GM23338 (cell line): ENCODE data around the gene TAOK1. TPM values are rescaled to one million over a fixed set of nuclear protein-coding genes. Genes with fewer than 3 reads are reported as not detected.

Experiments
- ATAC-seq: fragments of 200-7000 bp; cut with Tn5 transposase; 3 replicates; pipeline ENCODE4 v1.9.1; 2020
- DNase-seq: peaks from one replicate; pipeline ENCODE4 v3.0.0-alpha.2; 2015; ENCODE audit warnings: low spot score
- H2AFZ ChIP-seq: fragments of 200-600 bp; sonication (generic); 2 replicates; pipeline ENCODE4 v1.8.0; 2016; ENCODE audit warnings: antibody characterized with exemption, mild to moderate bottlenecking, moderate library complexity
- H3F3A ChIP-seq: fragments of 200-600 bp; sonication (generic); replicated peaks from 2 replicates; pipeline ENCODE4 v1.8.0; 2017; ENCODE audit warnings: antibody characterized with exemption, mixed run types, low read depth
- H3K27ac ChIP-seq: fragments of 200-600 bp; sonication (generic); 2 replicates; pipeline ENCODE4 v1.6.1; 2016; ENCODE audit warnings: low read depth
- H3K27me3 ChIP-seq: fragments of 200-600 bp; sonication (generic); 2 replicates; pipeline ENCODE4 v1.8.0; 2016; ENCODE audit warnings: mild to moderate bottlenecking, mixed run types, moderate library complexity; ENCODE audit not compliant: insufficient read depth
- H3K36me3 ChIP-seq: fragments of 200-600 bp; sonication (generic); 2 replicates; pipeline ENCODE4 v1.8.0; 2016; ENCODE audit warnings: mild to moderate bottlenecking; ENCODE audit not compliant: insufficient read depth
- H3K4me1 ChIP-seq: fragments of 200-600 bp; sonication (generic); 2 replicates; pipeline ENCODE4 v1.8.0; 2016; ENCODE audit warnings: mild to moderate bottlenecking, moderate library complexity; ENCODE audit not compliant: insufficient read depth
- H3K4me2 ChIP-seq: fragments of 200-600 bp; sonication (generic); 2 replicates; pipeline ENCODE4 v1.7.1; 2017; ENCODE audit warnings: mixed run types
- H3K4me3 ChIP-seq: fragments of 200-600 bp; sonication (generic); 2 replicates; pipeline ENCODE4 v1.6.1; 2016; ENCODE audit warnings: mixed run types
- H3K79me2 ChIP-seq: fragments of 200-600 bp; sonication (generic); replicated peaks from 2 replicates; pipeline ENCODE4 v1.8.0; 2017; ENCODE audit warnings: mild to moderate bottlenecking; ENCODE audit not compliant: insufficient read depth
- H3K9me2 ChIP-seq: fragments of 200-600 bp; sonication (generic); 2 replicates; pipeline ENCODE4 v1.8.0; 2017; ENCODE audit not compliant: insufficient read depth
- H4K20me1 ChIP-seq: fragments of 200-600 bp; sonication (generic); replicated peaks from 2 replicates; pipeline ENCODE4 v1.8.0; 2017; ENCODE audit warnings: mild to moderate bottlenecking; ENCODE audit not compliant: insufficient read depth
- H3K27ac Mint-ChIP-seq: 2 replicates; pipeline ENCODE4 v1.8.0; 2020; ENCODE audit warnings: inconsistent platforms, mild to moderate bottlenecking, moderate library complexity, mixed read lengths
- H3K27me3 Mint-ChIP-seq: 3 replicates; pipeline ENCODE4 v1.8.0; 2022; ENCODE audit warnings: low read depth, mild to moderate bottlenecking, moderate library complexity, mixed read lengths, inconsistent platforms; ENCODE audit not compliant: insufficient read depth, poor library complexity
- H3K36me3 Mint-ChIP-seq: 3 replicates; pipeline ENCODE4 v1.8.0; 2021; ENCODE audit warnings: low read depth, mild to moderate bottlenecking, inconsistent platforms, moderate library complexity, mixed read lengths
- H3K4me1 Mint-ChIP-seq: 3 replicates; pipeline ENCODE4 v1.8.0; 2020; ENCODE audit warnings: mild to moderate bottlenecking, inconsistent platforms, mixed read lengths
- H3K4me3 Mint-ChIP-seq: 3 replicates; pipeline ENCODE4 v1.8.0; 2021; ENCODE audit warnings: moderate library complexity, mild to moderate bottlenecking, inconsistent platforms, mixed read lengths
- H3K9me3 Mint-ChIP-seq: 3 replicates; pipeline ENCODE4 v1.8.0; 2020; ENCODE audit warnings: moderate library complexity, mild to moderate bottlenecking, inconsistent platforms, mixed read lengths
- NANOG ChIP-seq: IDR thresholded peaks from 2 replicates; pipeline ENCODE4 v1.6.1; 2016; ENCODE audit warnings: antibody characterized with exemption, borderline replicate concordance
- ZNF114 ChIP-seq: fragments of 250-450 bp; sonication (Bioruptor Pico); IDR thresholded peaks from 2 replicates; pipeline ENCODE4 v1.5.0; 2020; ENCODE audit warnings: mild to moderate bottlenecking, moderate library complexity
- polyA plus RNA-seq: library from polyadenylated mRNA; unstranded; fragments of >200 nt; fragmentation: Nextera tagmentation; extraction: Ambion mirVana; gene quantifications from 2 replicates; pipeline ENCODE4 v1.2.1, GENCODE V29; 2016
- total RNA-seq: library from RNA; depleted of rRNA; stranded (reverse); fragments of >200 nt; shearing (Covaris generic); gene quantifications from 2 replicates; pipeline ENCODE4 v1.2.3, GENCODE V29; 2014
- TF ChIP-seq, protein P1 (sequence below), 2 experiments: fragments of 200-600 bp in 1 of 2; sonication (generic) in 1 of 2; conservative IDR thresholded peaks; 2 replicates each; pipeline versions ENCODE4 v1.5.1 to v1.6.1; 2016 to 2017; ENCODE audit warnings: antibody characterized with exemption in 2 of 2, low read depth in 2 of 2, mild to moderate bottlenecking in 2 of 2, moderate library complexity in 1 of 2
- TF ChIP-seq, protein P2 (sequence below): IDR thresholded peaks from one replicate; pipeline ENCODE4 v1.6.1; 2018; ENCODE audit warnings: antibody characterized with exemption; ENCODE audit not compliant: unreplicated experiment
- TF ChIP-seq, protein P3 (sequence below): fragments of 250-450 bp; sonication (Bioruptor Pico); IDR thresholded peaks from 2 replicates; pipeline ENCODE4 v1.5.0; 2020; ENCODE audit warnings: mild to moderate bottlenecking, moderate library complexity

The TAOK1 gene
- total and polyA plus RNA-seq, 2 experiments from 2014 or later, result 19.4 to 69.8 TPM

DNA sequence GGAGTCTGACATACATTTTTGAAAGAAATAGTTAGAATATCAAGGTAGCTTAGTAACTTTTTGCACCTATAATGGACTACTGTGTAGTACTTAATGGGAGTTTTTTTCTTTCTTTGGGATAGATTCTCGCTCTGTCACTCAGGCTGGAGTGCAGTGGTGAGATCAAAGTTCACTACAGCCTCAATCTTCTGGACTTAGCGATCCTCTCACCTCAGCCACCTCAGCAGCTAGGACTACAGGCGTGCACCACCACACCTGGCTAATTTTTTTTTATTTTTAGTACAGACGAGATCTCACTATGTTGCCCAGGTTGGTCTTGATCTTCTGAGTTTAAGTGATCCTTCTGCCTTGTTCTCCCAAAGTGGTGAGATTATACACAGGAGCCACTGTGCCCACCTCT is 9.5 kb downstream of the TAOK1 start:
- Histone ChIP-seq H3F3A (no peaks in the 10 kb centered on the region), H3K4me3 (no peak overlapping the region), H3K27me3 (no peaks in the 10 kb centered on the region), H3K79me2 (peaks cover 100% of the 10 kb centered on the region), H2AFZ (no peak overlapping the region), H3K36me3 (no peaks in the 10 kb centered on the region), H3K4me1 (no peaks in the 10 kb centered on the region), H3K9me2 (no peaks in the 10 kb centered on the region), H4K20me1 (peaks cover 41% of the 10 kb centered on the region), H3K27ac (no peak overlapping the region), H3K4me2 (no peak overlapping the region)
- Mint-ChIP-seq H3K36me3 (peaks cover 29% of the 10 kb centered on the region), H3K4me1 (no peaks in the 10 kb centered on the region), H3K27ac (no peak overlapping the region), H3K9me3 (no peaks in the 10 kb centered on the region), H3K4me3 (no peak overlapping the region), H3K27me3 (peaks cover 3% of the 10 kb centered on the region)
- ATAC-seq, result no peak
- DNase-seq, result no peak
- TF ChIP-seq, protein P1, sequence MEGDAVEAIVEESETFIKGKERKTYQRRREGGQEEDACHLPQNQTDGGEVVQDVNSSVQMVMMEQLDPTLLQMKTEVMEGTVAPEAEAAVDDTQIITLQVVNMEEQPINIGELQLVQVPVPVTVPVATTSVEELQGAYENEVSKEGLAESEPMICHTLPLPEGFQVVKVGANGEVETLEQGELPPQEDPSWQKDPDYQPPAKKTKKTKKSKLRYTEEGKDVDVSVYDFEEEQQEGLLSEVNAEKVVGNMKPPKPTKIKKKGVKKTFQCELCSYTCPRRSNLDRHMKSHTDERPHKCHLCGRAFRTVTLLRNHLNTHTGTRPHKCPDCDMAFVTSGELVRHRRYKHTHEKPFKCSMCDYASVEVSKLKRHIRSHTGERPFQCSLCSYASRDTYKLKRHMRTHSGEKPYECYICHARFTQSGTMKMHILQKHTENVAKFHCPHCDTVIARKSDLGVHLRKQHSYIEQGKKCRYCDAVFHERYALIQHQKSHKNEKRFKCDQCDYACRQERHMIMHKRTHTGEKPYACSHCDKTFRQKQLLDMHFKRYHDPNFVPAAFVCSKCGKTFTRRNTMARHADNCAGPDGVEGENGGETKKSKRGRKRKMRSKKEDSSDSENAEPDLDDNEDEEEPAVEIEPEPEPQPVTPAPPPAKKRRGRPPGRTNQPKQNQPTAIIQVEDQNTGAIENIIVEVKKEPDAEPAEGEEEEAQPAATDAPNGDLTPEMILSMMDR (conservative IDR thresholded peaks at IDR 0.05; ENCODE audit: low read depth in 2 of 2), result no peak

DNA sequence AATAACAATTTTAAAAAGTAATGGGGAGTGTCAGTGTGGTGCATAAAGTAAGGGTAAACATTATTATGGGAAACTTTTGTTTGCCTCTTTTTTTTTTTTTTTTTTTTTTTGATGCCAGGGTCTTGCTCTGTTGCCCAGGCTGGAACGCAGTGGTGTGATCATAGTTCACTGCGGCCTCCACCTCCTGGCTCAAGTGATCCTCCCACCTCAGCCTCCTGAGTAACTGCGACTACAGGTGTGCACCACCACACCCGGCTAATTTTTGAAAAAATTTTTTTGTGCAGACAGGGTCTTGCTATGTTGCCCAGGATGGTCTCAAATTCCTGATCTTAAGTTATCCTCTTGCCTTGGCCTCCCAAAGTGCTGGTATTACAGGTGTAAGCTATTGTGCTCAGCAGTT is 10.7 kb downstream of the TAOK1 start:
- H3K4me3 Mint-ChIP-seq, result no peak overlapping the region
- peaks cover 24% of the 10 kb centered on the region for H3K36me3 Mint-ChIP-seq
- DNase-seq (no peak), ATAC-seq (no peak)
- H3K4me1 ChIP-seq, result no peaks in the 10 kb centered on the region
- no peaks in the 10 kb centered on the region for H3F3A ChIP-seq
- H3K9me2 ChIP-seq, result no peaks in the 10 kb centered on the region
- H3K9me3 Mint-ChIP-seq, result no peaks in the 10 kb centered on the region
- H4K20me1 ChIP-seq, result peaks cover 41% of the 10 kb centered on the region
- H2AFZ ChIP-seq, result no peak overlapping the region
- H3K27me3 Mint-ChIP-seq, result no peaks in the 10 kb centered on the region
- TF ChIP-seq ZNF114 (CRISPR knock-in tag), result no peak
- no peak for TF ChIP-seq NANOG
- TF ChIP-seq, protein P2, sequence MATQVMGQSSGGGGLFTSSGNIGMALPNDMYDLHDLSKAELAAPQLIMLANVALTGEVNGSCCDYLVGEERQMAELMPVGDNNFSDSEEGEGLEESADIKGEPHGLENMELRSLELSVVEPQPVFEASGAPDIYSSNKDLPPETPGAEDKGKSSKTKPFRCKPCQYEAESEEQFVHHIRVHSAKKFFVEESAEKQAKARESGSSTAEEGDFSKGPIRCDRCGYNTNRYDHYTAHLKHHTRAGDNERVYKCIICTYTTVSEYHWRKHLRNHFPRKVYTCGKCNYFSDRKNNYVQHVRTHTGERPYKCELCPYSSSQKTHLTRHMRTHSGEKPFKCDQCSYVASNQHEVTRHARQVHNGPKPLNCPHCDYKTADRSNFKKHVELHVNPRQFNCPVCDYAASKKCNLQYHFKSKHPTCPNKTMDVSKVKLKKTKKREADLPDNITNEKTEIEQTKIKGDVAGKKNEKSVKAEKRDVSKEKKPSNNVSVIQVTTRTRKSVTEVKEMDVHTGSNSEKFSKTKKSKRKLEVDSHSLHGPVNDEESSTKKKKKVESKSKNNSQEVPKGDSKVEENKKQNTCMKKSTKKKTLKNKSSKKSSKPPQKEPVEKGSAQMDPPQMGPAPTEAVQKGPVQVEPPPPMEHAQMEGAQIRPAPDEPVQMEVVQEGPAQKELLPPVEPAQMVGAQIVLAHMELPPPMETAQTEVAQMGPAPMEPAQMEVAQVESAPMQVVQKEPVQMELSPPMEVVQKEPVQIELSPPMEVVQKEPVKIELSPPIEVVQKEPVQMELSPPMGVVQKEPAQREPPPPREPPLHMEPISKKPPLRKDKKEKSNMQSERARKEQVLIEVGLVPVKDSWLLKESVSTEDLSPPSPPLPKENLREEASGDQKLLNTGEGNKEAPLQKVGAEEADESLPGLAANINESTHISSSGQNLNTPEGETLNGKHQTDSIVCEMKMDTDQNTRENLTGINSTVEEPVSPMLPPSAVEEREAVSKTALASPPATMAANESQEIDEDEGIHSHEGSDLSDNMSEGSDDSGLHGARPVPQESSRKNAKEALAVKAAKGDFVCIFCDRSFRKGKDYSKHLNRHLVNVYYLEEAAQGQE, result no peak
- H3K4me3 ChIP-seq, result no peak overlapping the region
- no peak overlapping the region for H3K27ac Mint-ChIP-seq
- peaks cover 100% of the 10 kb centered on the region for H3K79me2 ChIP-seq
- H3K27ac ChIP-seq, result no peak overlapping the region
- no peak overlapping the region for H3K4me2 ChIP-seq
- no peaks in the 10 kb centered on the region for H3K27me3 ChIP-seq
- no peaks in the 10 kb centered on the region for H3K36me3 ChIP-seq
- no peaks in the 10 kb centered on the region for H3K4me1 Mint-ChIP-seq

DNA sequence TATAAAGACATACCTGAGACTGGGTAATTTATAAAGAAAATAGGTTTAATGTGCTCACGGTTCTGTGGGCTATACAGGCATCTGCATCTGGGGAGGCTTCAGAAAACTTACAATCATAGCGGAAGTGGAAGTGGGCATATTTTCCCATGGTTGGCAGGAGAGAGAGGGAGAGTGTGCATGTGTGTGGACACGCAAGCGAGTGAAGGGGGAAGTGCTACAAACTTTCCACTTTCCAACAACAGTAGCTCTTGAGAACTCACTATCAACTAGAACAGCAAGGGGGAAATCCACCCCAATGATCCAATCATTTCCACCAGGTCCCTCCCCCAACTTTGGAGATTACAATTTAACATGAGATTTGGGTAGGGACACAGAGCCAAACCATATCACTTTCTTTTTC is 11.1 kb downstream of the TAOK1 start:
- no peak overlapping the region for H3K4me3 Mint-ChIP-seq
- Histone ChIP-seq H3K79me2 (peaks cover 100% of the 10 kb centered on the region), H3K4me3 (no peak overlapping the region), H2AFZ (no peak overlapping the region), H3K36me3 (no peaks in the 10 kb centered on the region), H3K9me2 (no peaks in the 10 kb centered on the region), H3K4me2 (no peak overlapping the region), H3K4me1 (no peaks in the 10 kb centered on the region), H4K20me1 (peaks cover 41% of the 10 kb centered on the region), H3F3A (no peaks in the 10 kb centered on the region), H3K27me3 (no peaks in the 10 kb centered on the region), H3K27ac (no peak overlapping the region)
- H3K36me3 Mint-ChIP-seq, result peaks cover 24% of the 10 kb centered on the region
- DNase-seq, result no peak
- no peaks in the 10 kb centered on the region for H3K4me1 Mint-ChIP-seq
- ATAC-seq, result no peak
- no peak overlapping the region for H3K27ac Mint-ChIP-seq
- no peaks in the 10 kb centered on the region for H3K9me3 Mint-ChIP-seq
- no peaks in the 10 kb centered on the region for H3K27me3 Mint-ChIP-seq
- TF ChIP-seq, protein P3, sequence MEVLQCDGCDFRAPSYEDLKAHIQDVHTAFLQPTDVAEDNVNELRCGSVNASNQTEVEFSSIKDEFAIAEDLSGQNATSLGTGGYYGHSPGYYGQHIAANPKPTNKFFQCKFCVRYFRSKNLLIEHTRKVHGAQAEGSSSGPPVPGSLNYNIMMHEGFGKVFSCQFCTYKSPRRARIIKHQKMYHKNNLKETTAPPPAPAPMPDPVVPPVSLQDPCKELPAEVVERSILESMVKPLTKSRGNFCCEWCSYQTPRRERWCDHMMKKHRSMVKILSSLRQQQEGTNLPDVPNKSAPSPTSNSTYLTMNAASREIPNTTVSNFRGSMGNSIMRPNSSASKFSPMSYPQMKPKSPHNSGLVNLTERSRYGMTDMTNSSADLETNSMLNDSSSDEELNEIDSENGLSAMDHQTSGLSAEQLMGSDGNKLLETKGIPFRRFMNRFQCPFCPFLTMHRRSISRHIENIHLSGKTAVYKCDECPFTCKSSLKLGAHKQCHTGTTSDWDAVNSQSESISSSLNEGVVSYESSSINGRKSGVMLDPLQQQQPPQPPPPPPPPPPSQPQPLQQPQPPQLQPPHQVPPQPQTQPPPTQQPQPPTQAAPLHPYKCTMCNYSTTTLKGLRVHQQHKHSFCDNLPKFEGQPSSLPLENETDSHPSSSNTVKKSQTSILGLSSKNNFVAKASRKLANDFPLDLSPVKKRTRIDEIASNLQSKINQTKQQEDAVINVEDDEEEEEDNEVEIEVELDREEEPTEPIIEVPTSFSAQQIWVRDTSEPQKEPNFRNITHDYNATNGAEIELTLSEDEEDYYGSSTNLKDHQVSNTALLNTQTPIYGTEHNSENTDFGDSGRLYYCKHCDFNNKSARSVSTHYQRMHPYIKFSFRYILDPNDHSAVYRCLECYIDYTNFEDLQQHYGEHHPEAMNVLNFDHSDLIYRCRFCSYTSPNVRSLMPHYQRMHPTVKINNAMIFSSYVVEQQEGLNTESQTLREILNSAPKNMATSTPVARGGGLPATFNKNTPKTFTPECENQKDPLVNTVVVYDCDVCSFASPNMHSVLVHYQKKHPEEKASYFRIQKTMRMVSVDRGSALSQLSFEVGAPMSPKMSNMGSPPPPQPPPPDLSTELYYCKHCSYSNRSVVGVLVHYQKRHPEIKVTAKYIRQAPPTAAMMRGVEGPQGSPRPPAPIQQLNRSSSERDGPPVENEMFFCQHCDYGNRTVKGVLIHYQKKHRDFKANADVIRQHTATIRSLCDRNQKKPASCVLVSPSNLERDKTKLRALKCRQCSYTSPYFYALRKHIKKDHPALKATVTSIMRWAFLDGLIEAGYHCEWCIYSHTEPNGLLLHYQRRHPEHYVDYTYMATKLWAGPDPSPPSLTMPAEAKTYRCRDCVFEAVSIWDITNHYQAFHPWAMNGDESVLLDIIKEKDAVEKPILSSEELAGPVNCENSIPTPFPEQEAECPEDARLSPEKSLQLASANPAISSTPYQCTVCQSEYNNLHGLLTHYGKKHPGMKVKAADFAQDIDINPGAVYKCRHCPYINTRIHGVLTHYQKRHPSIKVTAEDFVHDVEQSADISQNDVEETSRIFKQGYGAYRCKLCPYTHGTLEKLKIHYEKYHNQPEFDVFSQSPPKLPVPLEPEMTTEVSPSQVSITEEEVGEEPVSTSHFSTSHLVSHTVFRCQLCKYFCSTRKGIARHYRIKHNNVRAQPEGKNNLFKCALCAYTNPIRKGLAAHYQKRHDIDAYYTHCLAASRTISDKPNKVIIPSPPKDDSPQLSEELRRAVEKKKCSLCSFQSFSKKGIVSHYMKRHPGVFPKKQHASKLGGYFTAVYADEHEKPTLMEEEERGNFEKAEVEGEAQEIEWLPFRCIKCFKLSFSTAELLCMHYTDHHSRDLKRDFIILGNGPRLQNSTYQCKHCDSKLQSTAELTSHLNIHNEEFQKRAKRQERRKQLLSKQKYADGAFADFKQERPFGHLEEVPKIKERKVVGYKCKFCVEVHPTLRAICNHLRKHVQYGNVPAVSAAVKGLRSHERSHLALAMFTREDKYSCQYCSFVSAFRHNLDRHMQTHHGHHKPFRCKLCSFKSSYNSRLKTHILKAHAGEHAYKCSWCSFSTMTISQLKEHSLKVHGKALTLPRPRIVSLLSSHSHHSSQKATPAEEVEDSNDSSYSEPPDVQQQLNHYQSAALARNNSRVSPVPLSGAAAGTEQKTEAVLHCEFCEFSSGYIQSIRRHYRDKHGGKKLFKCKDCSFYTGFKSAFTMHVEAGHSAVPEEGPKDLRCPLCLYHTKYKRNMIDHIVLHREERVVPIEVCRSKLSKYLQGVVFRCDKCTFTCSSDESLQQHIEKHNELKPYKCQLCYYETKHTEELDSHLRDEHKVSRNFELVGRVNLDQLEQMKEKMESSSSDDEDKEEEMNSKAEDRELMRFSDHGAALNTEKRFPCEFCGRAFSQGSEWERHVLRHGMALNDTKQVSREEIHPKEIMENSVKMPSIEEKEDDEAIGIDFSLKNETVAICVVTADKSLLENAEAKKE, result no peak
- TF ChIP-seq ZNF114 (CRISPR knock-in tag), result no peak
